ENCODE data around the gene DHX35.
A peak's percentile ranks its signal among the peaks of the same experiment; 100 is the strongest.

DHX35 gene

GRCh38 chr20:39032997-39033396, 70.9 kb downstream of the DHX35 start:
- no peak for DNase-seq

- DNase-seq, result no peak
Observed at GRCh38 chr20:39036011-39036410, 73.9 kb downstream of the DHX35 start.

- DNase-seq, result no peak
Observed at GRCh38 chr20:39036851-39037250, 74.7 kb downstream of the DHX35 start.

- no peak for DNase-seq
Observed at GRCh38 chr20:39038047-39038446, 75.9 kb downstream of the DHX35 start.

GRCh38 chr20:39038495-39038894, 76.4 kb downstream of the DHX35 start:
- DNase-seq, result no peak

GRCh38 chr20:39039261-39039660, 77.1 kb downstream of the DHX35 start:
- no peak for DNase-seq

- DNase-seq, result no peak
Observed at GRCh38 chr20:39040116-39040515, 78.0 kb downstream of the DHX35 start.

GRCh38 chr20:39041067-39041466, 78.9 kb downstream of the DHX35 start:
- DNase-seq, result no peak

GRCh38 chr20:39042279-39043150, 80.4 kb downstream of the DHX35 start:
- DNase-seq, result no peak

- no peak for DNase-seq
Observed at GRCh38 chr20:39044501-39044900, 82.4 kb downstream of the DHX35 start.

- DNase-seq, result no peak
Observed at GRCh38 chr20:39045676-39046075, 83.5 kb downstream of the DHX35 start.

GRCh38 chr20:39047417-39047985, 85.4 kb downstream of the DHX35 start:
- DNase-seq, result no peak

- DNase-seq, result peak; percentile 59 to 85
Observed at GRCh38 chr20:39048000-39048696, 86.0 kb downstream of the DHX35 start.

- no peak for DNase-seq
Observed at GRCh38 chr20:39049148-39049547, 87.0 kb downstream of the DHX35 start.

GRCh38 chr20:39049684-39050554, 87.8 kb downstream of the DHX35 start:
- peak; percentile 49 to 81 for DNase-seq

GRCh38 chr20:39050555-39050902, 88.4 kb downstream of the DHX35 start:
- DNase-seq, result no peak

- no peak for DNase-seq
Observed at GRCh38 chr20:39052676-39053075, 90.5 kb downstream of the DHX35 start.

GRCh38 chr20:39057143-39057542, 95.0 kb downstream of the DHX35 start:
- DNase-seq, result no peak

GRCh38 chr20:39057911-39058310, 95.8 kb downstream of the DHX35 start:
- DNase-seq, result no peak

GRCh38 chr20:39059036-39059435, 96.9 kb downstream of the DHX35 start:
- no peak for DNase-seq

GRCh38 chr20:39066471-39067242, 104.5 kb downstream of the DHX35 start:
- no peak for DNase-seq

Data from inflammatory macrophage treated with lipopolysaccharide for 1 hour (primary cell).